Breast epithelium (tissue), 4 donors: ENCODE data around the gene CXCR6. TPM values are rescaled to one million over a fixed set of nuclear protein-coding genes. Genes with fewer than 3 reads are reported as not detected.
A peak's percentile ranks its signal among the peaks of the same experiment; 100 is the strongest.

Source experiments
- DNase-seq, 2 donors: peaks; one replicate each; pipeline ENCODE4 v3.0.0-alpha.2; 2019; ENCODE audit warnings: low spot score in 2 of 2
- H3K27ac ChIP-seq, 2 donors: fragments of 200-600 bp; sonication (generic) in 1 of 2; one replicate each; pipeline ENCODE4 v1.5.1; 2016 to 2019; ENCODE audit warnings: mild to moderate bottlenecking in 1 of 2
- H3K27me3 ChIP-seq, 2 donors: fragments of 200-600 bp; sonication (generic) in 1 of 2; one replicate each; pipeline versions ENCODE4 v1.5.1 to v1.6.0; 2017 to 2019; ENCODE audit warnings: control low read depth in 1 of 2, mild to moderate bottlenecking in 1 of 2
- H3K36me3 ChIP-seq: fragments of 200-600 bp; one replicate; pipeline ENCODE4 v1.5.1; 2019
- H3K4me1 ChIP-seq, 2 donors: fragments of 200-600 bp; sonication (generic); one replicate each; pipeline ENCODE4 v1.5.1; 2016 to 2019; ENCODE audit warnings: control low read depth in 1 of 2
- H3K4me3 ChIP-seq, 3 donors: fragments of 200-600 bp; sonication (generic); 1 replicate in 2 of 3; 2 replicates in 1 of 3; pipeline ENCODE4 v1.5.1; 2016 to 2019; ENCODE audit warnings: mild to moderate bottlenecking in 3 of 3, moderate library complexity in 2 of 3
- H3K9me3 ChIP-seq, 2 donors: fragments of 200-600 bp; sonication (generic) in 1 of 2; one replicate each; pipeline ENCODE4 v1.5.1; 2016 to 2019; ENCODE audit warnings: control low read depth in 1 of 2
- POLR2A ChIP-seq: fragments of 450-650 bp; IDR thresholded peaks from one replicate; pipeline ENCODE4 v1.6.1; 2016; ENCODE audit warnings: antibody characterized with exemption, mild to moderate bottlenecking, moderate library complexity
- POLR2AphosphoS5 ChIP-seq, 3 donors: sonication (generic); formaldehyde crosslinking; IDR thresholded peaks; one replicate each; pipeline ENCODE4 v1.6.1; 2017; ENCODE audit warnings: antibody characterized with exemption in 3 of 3
- intact Hi-C: fragments of 100-400 bp; cut with DNase I; formaldehyde crosslinking; loops from one replicate; pipeline ENCODE4 v1.15.1; 2023; ENCODE audit warnings: low total_unique reads
- total RNA-seq, 3 donors: library from RNA; depleted of rRNA; stranded (reverse); fragments of >200 nt; gene quantifications; one replicate each; pipeline ENCODE4 v1.1.0, GENCODE V29; 2016
- TF ChIP-seq, protein P1 (sequence below), 3 donors: fragments of 450-650 bp; IDR thresholded peaks; one replicate each; pipeline ENCODE4 v1.5.1; 2016 to 2017; ENCODE audit warnings: antibody characterized with exemption in 3 of 3, mild to moderate bottlenecking in 3 of 3, moderate library complexity in 3 of 3

Gene CXCR6
- total RNA-seq, 3 donors from 2014 or later = 0.64 to 4.5 (median 4.3) TPM

DNA sequence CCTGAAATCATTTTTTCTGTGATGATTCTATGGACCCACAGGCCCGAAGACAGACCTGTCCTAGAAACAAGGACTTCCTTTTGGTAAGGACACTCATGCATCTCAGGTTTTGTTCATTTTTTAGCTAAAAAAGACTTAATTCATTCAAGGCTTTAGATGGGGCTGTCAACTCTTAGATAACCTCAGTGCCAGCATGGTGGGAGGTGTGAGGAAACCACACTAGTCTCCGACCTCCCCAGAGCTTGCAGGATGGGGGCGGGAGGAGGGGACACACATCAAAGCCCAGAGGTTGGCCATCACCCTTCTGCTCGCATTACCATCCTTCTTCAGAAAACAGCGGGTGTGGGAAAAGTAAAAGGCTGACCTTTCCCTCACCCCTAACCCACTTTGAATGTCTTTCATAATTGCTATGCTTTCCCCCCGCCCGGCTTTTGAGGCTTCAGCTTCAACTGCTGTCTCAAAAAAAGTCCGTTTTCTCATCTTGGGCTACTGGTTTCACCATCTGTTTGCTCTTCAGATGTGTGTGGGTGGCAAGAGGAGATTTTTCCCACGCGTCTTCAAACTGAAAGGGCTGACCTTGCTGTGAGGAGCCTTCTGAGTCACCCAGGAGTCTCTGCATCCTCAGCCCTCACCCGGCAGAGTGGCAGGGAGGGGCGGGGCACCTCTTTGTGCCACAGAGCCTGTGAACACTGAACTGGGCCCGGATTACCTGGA, 27.6 kb upstream of the CXCR6 start:
- intact Hi-C loops = no loop called here
- H3K27ac ChIP-seq = peak overlapping the region; percentile 17 to 52
- DNase-seq = no peak
- no peak overlapping the region for H3K4me3 ChIP-seq
- H3K4me1 ChIP-seq = no peaks in the 10 kb centered on the region
- no peaks in the 10 kb centered on the region for H3K9me3 ChIP-seq
- TF ChIP-seq, protein P1, sequence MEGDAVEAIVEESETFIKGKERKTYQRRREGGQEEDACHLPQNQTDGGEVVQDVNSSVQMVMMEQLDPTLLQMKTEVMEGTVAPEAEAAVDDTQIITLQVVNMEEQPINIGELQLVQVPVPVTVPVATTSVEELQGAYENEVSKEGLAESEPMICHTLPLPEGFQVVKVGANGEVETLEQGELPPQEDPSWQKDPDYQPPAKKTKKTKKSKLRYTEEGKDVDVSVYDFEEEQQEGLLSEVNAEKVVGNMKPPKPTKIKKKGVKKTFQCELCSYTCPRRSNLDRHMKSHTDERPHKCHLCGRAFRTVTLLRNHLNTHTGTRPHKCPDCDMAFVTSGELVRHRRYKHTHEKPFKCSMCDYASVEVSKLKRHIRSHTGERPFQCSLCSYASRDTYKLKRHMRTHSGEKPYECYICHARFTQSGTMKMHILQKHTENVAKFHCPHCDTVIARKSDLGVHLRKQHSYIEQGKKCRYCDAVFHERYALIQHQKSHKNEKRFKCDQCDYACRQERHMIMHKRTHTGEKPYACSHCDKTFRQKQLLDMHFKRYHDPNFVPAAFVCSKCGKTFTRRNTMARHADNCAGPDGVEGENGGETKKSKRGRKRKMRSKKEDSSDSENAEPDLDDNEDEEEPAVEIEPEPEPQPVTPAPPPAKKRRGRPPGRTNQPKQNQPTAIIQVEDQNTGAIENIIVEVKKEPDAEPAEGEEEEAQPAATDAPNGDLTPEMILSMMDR (IDR thresholded peaks at IDR 0.05) = no peak
- TF ChIP-seq POLR2AphosphoS5 (IDR thresholded peaks at IDR 0.05) (no peak), POLR2A (no peak)
- no peaks in the 10 kb centered on the region for H3K36me3 ChIP-seq
- H3K27me3 ChIP-seq = no peaks in the 10 kb centered on the region

DNA sequence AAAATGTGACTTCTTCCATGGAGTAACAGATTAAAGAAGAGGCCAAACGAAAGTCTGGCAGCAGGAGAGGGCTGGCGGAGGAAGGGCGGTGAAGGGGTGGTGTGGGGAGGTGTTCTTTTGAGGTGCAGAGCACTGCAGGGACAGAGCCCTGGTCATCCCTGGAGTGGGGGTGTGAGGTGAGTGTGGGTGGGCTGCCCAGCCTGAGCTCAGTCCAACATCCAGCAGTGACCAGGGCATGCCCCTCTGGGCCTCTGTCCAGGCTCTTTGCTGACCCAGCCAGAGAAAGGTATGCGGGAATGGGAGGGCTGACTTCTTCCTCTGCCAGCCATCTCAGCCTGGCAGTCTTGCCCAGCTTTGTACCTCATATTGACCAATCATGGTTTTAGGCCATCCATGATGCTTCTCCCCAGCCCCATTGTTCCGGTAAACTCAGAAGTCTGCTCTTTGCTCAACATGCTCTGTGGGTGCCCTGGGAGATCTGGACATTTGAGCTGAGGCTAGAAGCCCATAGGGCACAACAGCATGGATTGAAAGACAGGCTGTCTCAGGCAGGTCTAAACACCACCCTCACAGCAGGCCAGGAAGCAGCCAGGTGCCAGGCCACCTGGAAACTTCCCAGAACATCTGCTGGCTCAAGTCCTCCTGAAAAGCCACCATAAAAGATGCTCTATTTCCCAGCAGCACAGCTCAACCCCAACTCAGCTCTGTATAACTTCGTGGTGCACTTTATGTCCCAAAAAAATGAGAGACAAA, 25.9 kb upstream of the CXCR6 start:
- no peak for TF ChIP-seq POLR2A
- no peak for TF ChIP-seq POLR2AphosphoS5 (IDR thresholded peaks at IDR 0.05)
- TF ChIP-seq, protein P1 (IDR thresholded peaks at IDR 0.05) = no peak
- H3K4me1 ChIP-seq = no peaks in the 10 kb centered on the region
- no peak overlapping the region for H3K4me3 ChIP-seq
- peak overlapping the region; percentile 21 to 52 for H3K27ac ChIP-seq
- H3K9me3 ChIP-seq = no peaks in the 10 kb centered on the region
- no peaks in the 10 kb centered on the region for H3K27me3 ChIP-seq
- DNase-seq = peak in 1 of 2 donors; percentile 46
- intact Hi-C loops = no loop called here
- peaks cover 8% of the 10 kb centered on the region for H3K36me3 ChIP-seq

DNA sequence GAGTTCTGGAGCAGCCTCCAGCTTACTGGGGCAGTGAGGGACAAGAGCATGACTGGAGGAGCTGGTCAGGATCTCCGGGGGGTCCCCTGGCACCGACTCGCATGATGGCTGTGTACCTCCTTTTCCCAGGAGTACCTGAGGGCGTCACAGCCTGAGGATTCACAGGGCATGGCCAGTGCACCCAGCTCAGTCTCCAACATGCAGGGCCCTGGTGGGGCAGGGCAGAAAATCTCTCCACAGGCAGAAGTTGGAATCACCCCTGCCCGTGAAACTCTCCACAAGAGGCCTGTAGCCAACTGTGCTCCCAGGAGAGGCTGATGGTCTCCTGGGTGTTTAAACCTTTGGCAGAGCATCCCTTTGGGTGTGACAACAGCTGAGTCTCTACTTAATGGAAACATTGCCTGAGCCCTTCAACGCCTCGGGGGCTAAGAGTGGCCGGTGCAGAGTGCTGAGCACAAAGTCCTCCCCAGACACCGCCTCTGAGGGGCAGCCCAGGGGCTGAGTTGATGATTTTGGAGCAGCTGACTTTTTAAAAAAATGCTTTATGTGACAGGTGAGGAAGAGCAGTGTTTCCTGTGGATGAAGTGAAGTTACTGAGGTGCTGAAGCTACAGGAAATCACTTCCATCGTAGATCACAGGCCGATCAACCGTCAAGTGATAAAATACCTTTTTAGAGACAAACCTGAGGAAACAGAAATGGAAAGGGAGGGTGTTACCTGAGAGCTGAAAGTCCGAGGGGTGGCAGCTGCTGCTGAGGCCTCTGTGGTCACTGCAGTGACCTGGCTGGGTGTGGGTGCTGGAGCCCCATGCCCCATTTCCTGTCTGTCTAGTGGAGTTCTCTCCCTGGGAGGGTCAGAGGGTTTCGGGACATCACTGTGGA, 21.9 kb upstream of the CXCR6 start:
- H3K4me1 ChIP-seq = no peaks in the 10 kb centered on the region
- H3K9me3 ChIP-seq = no peaks in the 10 kb centered on the region
- no peak overlapping the region for H3K4me3 ChIP-seq
- intact Hi-C loops = no loop called here
- H3K27me3 ChIP-seq = no peaks in the 10 kb centered on the region
- TF ChIP-seq, protein P1 (IDR thresholded peaks at IDR 0.05) = no peak
- no peak for TF ChIP-seq POLR2AphosphoS5 (IDR thresholded peaks at IDR 0.05)
- TF ChIP-seq POLR2A = no peak
- H3K27ac ChIP-seq = no peak overlapping the region
- peaks cover 9% of the 10 kb centered on the region for H3K36me3 ChIP-seq
- no peak for DNase-seq

DNA sequence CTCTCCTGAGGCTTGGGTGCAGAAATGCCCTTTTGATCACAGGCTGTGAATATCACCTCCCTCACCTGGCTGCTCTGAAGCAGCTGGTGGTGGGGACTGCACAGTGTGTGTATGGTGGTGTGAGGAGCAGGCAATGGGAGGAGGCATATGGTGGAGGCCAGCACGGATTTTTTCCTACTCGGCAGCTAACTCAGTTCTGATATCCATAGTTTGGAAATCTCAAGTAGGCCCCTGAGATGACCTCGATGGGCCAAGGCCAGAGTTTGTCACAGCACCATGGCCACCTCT, 21.3 kb upstream of the CXCR6 start:
- DNase-seq = no peak
- no peaks in the 10 kb centered on the region for H3K4me1 ChIP-seq
- peaks cover 9% of the 10 kb centered on the region for H3K36me3 ChIP-seq
- TF ChIP-seq POLR2A (no peak), POLR2AphosphoS5 (IDR thresholded peaks at IDR 0.05) (no peak)
- TF ChIP-seq, protein P1 (IDR thresholded peaks at IDR 0.05) = no peak
- intact Hi-C loops = no loop called here
- H3K9me3 ChIP-seq = no peaks in the 10 kb centered on the region
- H3K27me3 ChIP-seq = no peaks in the 10 kb centered on the region
- no peak overlapping the region for H3K27ac ChIP-seq
- H3K4me3 ChIP-seq = no peak overlapping the region
